Thyroid gland (tissue), 4 donors: ENCODE data around the gene USP17L13.
"Not testable (repeated sequence)": the region's sequence is repeated elsewhere in the genome, so short reads cannot be mapped to it uniquely, and the experiment has no call there.

Source experiments
- POLR2A ChIP-seq, 2 donors: fragments of 450-650 bp; IDR thresholded peaks; one replicate each; pipeline ENCODE4 v1.6.1; 2017; ENCODE audit warnings: antibody characterized with exemption in 2 of 2, mild to moderate bottlenecking in 2 of 2, moderate library complexity in 1 of 2
- TF ChIP-seq, protein P1 (sequence below), 6 experiments: fragments of 200-600 bp in 3 of 6; fragments of 450-650 bp in 3 of 6; sonication (generic) in 3 of 6; IDR thresholded peaks; one replicate each; pipeline ENCODE4 v1.5.1; 2016 to 2019; ENCODE audit warnings: antibody characterized with exemption in 6 of 6, mild to moderate bottlenecking in 2 of 6, inconsistent platforms in 1 of 6, moderate library complexity in 1 of 6

DNA sequence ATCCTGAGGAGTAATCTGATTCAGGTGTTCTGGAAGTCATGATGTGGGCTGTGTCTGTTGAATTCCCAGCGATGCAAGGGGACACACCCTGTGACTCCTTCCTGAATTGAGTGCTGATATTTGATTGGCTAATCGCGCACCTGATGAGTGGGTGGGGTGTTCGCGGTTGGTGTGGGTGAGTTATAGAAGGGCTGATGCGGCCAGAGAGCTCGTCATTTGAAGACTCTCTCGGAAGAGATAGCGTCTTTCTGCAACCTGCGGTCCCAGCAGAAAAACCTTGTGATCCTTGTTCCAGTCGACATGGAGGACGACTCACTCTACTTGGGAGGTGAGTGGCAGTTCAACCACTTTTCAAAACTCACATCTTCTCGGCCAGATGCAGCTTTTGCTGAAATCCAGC is 14.3 kb upstream of the USP17L13 start, which contains the start of gene USP17L10:
- TF ChIP-seq, protein P1, sequence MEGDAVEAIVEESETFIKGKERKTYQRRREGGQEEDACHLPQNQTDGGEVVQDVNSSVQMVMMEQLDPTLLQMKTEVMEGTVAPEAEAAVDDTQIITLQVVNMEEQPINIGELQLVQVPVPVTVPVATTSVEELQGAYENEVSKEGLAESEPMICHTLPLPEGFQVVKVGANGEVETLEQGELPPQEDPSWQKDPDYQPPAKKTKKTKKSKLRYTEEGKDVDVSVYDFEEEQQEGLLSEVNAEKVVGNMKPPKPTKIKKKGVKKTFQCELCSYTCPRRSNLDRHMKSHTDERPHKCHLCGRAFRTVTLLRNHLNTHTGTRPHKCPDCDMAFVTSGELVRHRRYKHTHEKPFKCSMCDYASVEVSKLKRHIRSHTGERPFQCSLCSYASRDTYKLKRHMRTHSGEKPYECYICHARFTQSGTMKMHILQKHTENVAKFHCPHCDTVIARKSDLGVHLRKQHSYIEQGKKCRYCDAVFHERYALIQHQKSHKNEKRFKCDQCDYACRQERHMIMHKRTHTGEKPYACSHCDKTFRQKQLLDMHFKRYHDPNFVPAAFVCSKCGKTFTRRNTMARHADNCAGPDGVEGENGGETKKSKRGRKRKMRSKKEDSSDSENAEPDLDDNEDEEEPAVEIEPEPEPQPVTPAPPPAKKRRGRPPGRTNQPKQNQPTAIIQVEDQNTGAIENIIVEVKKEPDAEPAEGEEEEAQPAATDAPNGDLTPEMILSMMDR (IDR thresholded peaks at IDR 0.05) = not testable (repeated sequence)
- TF ChIP-seq POLR2A (IDR thresholded peaks at IDR 0.05) = not testable (repeated sequence)
